GM21381 (cell line): ENCODE measurements around the gene GZMA.
"Not testable (repeated sequence)": the region's sequence is repeated elsewhere in the genome, so short reads cannot be mapped to it uniquely, and the experiment has no call there.

ENCODE experiments used
- ATAC-seq: cut with Tn5 transposase; IDR thresholded peaks from one replicate; pipeline ENCODE4 v1.9.1; 2021; ENCODE audit warnings: mild to moderate bottlenecking, moderate library complexity; ENCODE audit not compliant: unreplicated experiment

Gene GZMA

DNA sequence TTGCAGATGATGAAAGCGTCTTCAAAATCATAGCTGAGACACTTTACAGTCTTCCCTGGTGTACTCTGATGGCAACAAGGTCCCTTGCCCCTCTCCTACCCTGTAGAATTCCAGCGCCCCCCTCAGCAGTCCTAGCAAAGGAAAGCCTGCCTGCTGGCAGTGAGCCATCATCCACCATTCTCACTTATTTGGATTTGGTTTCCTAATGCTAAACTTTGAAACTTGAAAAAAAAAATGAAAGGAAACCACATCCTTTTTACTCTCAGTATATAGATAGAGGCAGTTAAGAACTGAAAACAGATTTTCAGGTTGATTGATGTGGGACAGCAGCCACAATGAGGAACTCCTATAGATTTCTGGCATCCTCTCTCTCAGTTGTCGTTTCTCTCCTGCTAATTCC lies at the start of gene GZMA:
Gene GZMA, plus strand, starts transcription at position 299 of the 400 bp plus-strand sequence. Its CDS starts 37 bp downstream, at position 336.
- no peak for ATAC-seq

DNA sequence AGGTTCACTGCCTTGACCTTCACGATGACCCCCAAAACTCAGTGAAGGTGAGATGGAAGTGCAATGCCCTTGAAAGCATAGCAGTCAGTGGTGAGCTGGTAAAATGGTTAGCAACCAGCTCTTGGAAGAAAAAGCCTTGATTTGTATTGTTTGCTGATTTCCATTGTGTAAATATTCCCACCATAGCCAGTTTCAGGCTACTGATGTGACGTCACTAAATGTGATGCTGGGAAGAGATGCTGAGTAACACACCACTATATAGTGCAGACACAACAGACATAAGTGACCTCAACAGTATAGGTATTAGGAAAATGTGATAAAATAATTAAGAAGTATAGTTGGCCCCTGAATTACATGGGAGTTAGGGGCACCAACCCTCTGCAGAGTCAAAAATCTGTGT lies 47.3 kb upstream of the GZMA start:
- no peak for ATAC-seq

DNA sequence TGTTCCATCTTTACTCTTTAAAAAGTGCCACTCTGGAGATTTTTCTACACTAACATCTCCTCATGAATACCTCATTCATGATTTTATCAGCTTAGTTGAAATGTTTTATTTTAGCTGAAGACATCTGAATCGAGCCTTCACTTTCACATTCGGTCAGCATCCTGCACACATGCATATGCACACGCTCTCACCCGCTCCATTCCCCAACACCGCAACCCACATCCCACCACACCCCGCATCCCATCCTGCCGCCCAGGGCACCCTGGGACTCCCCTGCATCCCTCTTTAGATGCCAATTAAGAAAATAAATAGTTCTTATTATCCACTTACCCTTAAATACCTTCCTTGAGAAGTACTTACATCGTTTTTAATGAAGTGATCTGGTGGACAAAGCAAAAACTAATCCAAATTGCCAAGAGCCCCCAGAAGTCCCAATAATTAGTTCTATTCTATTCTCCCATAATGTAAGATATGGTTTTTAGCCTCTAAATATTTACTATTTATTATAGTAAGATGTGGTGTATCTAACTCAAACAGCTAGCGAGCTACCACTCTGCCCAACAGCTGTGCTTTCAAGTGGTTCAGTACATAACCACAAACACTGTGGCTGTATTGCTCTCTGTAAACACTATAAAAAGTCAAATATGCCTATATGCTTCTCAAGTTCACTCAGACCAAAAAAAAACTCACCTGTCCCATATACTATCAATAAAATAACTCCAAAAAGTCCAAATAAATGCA lies 40.2 kb upstream of the GZMA start:
- no peak for ATAC-seq

DNA sequence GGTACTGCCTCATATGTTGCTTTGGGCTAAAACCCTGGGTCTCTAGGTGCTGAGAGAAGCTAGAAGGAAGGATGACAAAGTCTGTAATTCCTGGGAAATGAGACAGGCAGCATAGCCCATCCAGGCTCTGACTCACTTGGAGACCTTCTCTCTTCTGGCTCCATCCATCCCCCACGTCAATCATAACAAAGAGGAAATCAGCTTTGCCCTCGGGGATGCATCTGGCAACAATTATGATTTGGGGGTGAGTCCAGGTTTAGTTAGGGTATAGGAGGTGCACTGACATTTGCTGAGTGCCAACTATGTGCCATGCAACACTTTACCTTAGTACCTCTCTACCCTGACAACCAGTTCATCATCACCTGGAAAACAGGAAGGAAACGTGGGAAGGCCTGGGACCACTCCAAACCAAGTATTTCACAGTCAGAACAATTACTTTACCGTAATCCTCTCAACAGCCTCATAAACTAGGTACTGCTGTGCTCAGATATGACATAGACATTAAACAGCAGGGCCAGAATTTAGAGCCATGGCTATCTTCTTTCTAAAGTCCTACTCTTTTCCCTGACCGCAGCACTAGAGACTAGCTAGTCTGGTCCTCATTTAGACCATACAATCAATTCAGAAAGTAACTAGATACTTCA lies 39.1 kb upstream of the GZMA start:
- ATAC-seq, result no peak

DNA sequence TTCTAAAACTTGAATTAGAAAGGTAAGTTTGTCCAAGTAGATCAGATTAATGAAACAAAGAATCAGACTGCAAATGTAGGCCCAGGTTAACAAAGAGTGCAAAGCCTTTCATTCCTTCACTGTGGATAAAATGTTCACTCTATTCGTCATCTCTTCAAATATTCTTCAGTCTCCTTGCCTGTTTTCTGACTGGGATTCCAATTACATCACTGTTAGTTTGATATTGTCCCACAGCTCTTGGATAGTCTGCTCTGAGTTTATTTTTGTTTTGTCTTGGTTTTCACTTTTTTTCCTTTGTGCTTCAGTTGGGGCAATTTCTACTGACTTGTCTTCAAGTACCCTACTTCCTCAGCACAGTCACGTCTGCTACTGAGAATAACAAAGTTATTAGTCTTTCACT lies 38.5 kb upstream of the GZMA start:
- no peak for ATAC-seq

DNA sequence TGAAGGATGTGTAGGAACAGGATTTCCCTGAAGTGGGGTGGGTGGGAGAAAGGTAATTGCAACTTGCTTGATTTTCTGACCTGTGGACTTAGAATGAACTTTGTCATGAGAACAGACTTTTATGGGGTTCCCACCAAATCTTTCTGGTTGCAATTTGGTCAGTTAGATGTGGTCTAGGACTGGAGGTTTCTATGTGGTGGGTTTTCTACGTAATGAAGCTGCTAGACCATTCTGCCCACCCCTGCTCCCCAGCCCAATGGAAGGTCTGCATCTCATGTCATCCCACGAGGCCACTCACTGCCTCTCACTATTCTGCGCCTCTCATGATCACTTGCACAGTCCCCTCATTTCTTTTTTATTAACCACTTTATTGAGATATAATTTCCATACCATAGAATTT lies 37.9 kb upstream of the GZMA start:
- no peak for ATAC-seq

DNA sequence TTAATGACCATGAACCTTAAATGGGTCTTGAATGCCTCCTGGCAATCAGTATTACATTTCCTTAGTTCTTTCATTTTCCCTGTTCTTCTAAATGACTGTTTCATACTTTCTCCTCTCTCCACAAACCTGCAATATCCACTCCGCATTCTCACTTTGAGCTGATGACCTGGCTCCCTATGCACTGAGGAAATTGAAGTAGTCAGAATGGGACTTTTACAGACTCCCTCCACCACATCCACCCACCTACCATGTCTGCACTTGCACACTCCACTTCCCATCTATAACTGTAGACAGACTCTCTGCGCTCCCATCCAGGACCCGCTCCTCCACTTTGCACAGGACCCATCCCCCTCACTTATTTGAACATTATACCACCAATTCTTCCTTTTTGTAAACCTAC lies 36.2 kb upstream of the GZMA start:
- no peak for ATAC-seq

DNA sequence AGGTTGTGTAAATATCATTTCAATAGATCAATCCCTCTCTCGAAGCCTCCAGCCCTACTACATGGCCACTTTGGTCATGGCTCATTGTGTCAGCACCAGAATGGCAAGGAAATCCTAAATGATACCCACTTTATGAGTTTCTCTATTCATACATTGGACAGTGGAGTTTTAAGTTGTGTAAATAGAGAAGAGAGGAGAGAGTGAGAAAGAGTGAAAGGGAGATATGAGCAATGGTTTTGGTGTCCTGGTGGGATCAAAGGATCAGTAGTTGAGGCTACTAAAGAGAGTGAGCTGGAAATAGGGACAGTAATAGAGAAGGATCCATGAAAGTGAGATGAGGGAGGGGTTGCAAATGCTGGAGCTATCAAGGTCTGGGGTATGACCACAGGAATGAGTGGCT lies 31.5 kb upstream of the GZMA start:
- ATAC-seq, result no peak

DNA sequence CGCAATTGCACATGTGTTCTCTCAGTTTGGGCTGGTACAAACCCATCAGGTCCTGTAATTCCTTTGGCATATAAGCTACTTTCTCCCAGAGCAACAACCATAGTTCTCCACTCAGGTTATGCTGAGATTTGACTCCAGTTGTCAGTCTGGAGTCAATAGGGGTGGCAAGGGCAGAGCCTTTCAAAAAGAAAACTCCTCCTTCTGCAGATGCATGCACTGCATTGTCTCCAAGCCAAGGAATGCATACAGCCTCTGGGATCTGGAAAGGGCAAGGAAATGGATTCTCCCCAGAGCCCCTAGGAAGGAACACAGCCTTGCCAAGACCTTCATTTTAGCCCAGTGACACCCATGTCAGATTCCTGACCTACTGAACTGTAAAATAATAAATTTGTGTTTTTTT lies 31.0 kb upstream of the GZMA start:
- ATAC-seq, result no peak

DNA sequence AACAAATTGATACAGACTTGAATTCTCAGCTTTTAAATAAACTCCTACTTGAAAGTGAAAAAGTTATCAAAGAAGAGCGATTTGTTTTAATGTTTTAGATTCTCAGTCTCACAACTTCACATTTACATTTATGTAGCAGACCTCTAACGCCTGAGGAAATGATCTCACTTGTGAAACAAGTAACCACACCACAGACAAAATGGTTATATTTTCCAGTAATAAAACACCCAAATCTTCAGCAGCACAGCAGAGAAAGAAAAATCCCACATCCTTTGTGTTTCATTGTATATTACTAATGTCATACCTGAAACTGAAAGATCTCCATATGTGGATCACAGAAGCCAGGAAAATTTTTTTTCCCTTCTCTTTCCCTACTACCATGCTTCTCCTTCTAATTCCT lies 29.8 kb upstream of the GZMA start:
- no peak for ATAC-seq

DNA sequence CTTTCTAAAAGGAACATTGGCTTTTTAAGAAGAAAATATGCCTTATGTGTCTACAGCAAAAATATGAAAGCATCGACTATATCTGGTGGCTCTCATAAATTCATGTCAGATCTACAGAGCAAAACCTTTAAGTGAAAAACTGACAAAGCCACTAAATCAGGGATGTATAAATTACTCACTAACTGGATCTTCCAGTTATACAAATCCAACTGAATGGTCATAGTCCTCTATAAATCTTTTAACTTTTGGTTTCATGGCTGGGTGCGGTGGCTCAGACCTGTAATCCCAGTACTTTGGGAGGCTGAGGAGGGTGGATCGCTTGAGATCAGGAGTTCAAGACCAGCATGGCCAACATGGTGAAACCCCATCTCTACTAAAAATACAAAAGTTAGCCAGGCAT lies 29.2 kb upstream of the GZMA start:
- ATAC-seq, result no peak

DNA sequence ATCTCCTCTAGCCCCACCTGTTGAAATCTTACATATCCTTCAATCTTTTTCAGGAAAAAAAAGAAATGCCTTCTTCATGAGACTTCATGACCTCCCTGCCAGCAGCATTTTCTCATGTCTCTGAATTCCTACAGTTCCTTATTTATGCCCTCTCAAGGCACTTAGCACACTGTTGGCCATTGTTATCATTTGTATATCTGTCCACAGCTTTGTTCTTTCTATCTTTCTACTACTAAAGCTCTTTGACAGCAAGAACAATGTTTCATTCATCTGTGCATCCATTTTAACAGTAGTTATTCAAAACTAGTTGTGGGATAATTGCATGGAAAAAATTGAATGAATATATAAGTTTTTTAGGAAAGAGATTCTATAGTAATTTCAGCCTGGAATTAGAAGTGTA lies 20.9 kb upstream of the GZMA start:
- no peak for ATAC-seq

DNA sequence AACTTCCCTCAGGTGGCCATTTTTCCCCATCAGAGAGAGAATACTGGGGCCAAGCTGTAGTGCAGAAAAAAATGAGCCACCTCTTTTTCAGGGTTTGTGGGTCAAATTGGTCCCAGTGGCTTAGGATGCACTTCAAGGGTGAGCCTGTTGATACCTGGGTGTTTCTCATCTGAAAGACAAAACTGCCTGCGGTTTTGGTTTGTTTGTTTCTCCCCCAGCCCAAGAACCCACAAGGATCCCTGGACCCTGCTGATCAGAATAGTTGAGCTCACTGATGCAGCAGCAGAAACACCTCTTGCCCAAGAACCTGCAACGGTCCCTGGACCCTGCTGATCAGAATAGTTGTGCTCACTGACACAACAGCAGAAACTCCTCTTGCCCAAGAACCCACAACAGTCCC lies 13.1 kb upstream of the GZMA start:
- ATAC-seq, result not testable (repeated sequence)

DNA sequence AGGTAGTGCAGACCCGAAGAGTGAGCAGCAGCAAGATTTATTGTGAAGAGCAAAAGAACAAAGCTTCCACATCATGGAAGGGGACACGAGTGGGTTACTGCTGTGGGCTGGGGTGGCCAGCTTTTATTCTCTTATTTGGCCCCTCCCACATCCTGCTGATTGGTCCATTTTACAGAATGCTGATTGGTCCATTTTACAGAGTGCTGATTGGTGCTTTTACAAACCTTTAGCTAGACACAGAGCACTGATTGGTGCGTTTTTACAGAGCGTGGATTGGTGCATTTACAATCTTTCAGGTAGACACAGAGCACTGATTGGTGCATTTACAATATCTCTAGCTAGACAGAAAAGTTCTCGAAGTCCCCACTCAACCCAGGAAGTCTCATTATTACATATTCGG lies 11.4 kb upstream of the GZMA start:
- ATAC-seq, result not testable (repeated sequence)

DNA sequence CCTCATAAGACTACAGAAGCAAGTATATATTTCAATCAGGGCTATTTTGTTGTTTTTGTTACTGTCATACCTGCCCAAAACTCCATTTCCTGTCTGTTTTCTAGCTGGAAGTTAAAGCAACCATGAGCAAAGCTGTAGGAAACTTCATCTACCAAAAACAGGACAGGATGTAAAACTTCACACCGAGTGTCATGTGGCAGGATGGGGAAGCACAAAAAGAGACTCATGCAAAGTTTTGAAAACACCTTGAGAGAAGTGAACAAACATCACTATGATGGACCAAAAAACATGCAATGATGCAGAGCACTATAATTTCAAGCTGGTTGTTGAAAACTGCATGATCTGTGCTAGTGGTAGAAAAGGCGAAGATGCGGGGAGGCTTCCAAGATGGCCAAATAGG lies 6.3 kb upstream of the GZMA start:
- ATAC-seq, result no peak

DNA sequence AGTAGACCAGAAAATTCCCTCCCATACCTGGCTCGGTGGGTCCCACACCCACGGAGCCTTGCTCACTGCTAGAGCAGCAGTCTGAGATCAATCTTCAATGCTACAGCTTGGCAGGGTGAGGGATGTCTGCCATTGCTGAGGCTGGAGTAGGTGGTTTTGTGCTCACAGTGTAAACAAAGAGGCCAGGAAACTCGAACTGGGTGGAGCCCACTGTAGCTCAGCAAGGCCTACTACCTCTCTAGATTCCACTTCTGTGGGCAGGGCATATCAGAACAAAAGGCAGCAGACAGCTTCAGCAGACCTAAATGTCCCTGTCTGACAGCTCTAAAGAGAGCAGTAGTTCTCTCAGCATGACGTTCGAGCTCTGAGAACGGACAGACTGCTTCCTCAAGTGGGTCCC lies 5.6 kb upstream of the GZMA start:
- ATAC-seq, result no peak

DNA sequence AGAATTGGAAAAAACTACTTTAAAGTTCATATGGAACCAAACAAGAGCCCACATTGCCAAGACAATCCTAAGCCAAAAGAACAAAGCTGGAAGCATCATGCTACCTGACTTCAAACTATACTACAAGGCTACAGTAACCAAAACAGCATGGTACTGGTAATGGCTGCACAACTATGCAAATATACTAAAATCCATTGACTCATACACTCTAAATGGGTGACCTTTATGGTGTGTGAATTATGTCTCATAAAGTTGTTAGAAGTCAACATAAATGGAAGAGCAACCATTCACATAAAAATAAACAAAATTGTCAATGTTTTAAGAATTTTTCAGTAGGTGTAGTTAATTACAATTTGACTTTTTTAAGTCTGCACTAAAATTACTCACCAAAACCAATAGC lies 1.3 kb upstream of the GZMA start:
- not testable (repeated sequence) for ATAC-seq

DNA sequence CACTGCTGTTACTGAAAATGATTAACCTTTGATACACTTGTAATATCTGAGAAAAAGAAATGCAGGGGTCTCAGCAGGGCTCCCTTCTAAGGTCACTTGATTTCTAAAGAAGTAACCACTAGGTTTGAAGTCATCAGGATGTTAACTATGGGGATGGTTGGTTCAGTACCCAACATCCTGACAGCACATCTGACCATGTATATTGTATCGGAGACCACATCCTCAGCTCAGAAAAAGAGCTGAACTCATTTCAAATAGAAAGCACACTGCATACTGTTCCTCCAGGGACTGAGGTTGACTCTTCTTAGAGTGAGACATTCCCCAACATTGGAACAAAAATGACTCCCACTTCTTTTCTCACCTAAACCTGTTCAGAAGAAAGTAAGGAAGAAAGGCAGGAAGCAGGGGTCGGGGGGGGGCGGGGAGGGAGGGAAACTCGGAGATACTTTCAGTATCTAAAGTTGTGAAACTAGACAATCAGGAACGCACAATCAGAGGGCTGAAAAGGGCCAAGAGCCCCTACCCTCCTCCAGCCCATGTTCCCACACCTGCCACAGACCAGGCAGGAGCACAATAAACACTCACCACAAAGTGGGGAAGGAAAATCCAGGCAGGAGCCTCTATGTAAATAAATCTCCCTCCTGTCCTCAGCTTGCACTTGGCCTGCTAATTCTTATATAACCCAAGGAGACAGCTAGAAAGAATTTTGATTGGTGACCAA lies 730 bp upstream of the GZMA start:
- no peak for ATAC-seq

DNA sequence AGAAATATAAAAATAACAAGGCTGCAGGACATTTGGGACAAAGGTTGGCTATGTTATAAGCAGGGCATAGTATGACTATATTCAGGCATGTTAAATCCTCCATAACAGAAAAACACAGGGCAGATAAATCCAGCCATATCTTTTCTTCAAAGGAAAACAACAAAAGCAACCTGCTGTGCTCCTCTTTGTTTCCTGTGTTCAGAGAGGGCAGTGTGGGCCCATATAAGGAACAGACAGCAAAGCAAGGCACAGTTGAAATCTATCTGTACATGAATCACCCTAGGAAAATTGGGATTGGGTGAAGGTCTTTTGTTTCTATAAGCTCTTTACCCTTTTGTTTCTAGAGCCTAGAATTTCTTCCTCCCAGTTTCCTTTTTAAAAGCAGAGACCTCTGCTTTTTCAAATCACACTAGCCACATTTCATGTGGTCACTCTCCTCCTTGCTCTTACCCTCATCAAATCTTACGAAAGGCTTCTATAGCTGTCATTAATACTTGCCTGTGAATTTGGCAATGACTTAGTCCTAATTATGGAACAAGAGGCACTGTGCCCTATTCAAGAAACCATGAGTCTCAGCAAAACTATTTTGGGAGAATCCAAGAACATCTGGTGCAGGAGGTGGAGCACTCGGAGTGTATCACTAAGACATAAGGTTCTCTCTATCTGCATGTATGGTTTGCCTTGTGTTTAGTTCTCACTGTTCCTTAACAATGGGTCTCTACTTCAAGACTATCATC lies 1.8 kb downstream of the GZMA start:
- ATAC-seq, result no peak

DNA sequence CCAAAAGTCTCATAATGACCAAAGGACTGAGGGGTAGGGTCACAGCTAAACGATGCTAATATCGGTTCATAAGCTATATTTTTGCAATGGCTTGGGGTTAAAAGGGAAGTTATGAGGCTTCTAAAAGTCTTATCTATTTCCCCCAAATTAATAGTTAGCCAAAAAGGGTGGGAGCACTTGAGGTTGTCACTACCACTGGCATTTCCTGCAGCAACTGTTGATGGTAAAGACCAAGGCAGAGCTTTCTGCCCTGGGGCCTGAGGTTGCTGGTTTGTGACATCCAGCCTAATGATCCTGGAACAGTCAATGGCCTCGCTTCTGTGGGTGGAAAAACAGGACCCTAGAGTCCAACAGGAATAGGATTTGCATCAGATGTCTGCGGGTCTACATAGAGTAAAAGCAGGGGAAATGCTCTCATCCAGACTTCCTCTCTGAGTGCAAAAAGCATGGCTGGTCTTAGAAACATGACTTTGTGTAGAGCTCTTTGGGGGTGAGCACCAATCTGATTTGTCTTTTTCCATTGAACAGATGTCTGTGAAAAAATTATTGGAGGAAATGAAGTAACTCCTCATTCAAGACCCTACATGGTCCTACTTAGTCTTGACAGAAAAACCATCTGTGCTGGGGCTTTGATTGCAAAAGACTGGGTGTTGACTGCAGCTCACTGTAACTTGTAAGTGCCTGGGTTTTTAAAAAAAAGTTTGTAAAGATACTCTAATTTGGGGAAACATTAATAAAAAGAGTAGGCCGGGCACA lies 2.7 kb downstream of the GZMA start:
- ATAC-seq, result no peak

DNA sequence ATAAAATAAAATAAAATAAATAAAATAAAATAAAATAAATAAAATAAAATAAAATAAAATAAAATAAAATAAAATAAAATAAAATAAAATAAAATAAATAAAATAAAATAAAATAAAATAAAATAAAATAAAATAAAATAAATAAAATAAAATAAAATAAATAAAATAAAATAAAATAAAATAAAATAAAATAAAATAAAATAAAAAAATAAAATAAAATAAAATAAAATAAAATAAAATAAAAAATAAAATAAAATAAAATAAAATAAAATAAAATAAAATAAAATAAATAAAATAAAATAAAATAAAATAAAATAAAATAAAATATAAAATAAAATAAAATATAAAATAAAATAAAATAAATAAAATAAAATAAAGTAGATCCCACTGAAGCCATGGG lies 3.5 kb downstream of the GZMA start:
- ATAC-seq, result not testable (repeated sequence)
